ENCODE results near the gene C19orf47. TPM values are rescaled to one million over a fixed set of nuclear protein-coding genes. Genes with fewer than 3 reads are reported as not detected.
"Not testable (repeated sequence)": the region's sequence is repeated elsewhere in the genome, so short reads cannot be mapped to it uniquely, and the experiment has no call there.

The C19orf47 gene
- total RNA-seq, 1 experiment from 2014 or later = 14.9 TPM

DNA sequence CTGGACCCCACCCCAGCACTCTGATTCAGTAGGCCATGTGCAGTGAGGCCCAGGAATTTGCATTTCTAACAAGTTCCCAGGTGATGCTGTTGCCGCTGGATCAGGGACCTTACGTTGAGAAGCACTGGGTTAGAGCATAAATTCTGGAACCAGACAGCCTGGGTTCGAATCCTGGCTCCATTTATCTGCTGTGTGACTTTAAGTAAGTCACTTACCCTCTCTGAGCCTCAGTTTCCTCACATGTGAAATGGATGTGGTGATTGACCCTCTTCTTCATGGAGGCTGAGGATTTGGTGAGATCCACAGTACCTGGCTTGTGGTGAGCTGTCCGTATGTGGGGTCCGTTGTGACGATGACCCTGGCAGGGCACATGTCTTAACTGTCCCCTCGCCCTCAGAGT is 25.9 kb upstream of the C19orf47 start:
- CTCF ChIA-PET = interaction anchor here (0.7 kb wide), 1 partner anchor 70 kb away, joined by 3 read pairs; the partner anchor contains the start of gene SERTAD3
- Mint-ChIP-seq H3K27me3 (ENCODE audit: insufficient read depth, unreplicated experiment) (no peaks in the 10 kb centered on the region), H3K36me3 (ENCODE audit: insufficient read depth, unreplicated experiment) (peaks cover 48% of the 10 kb centered on the region), H3K9me3 (ENCODE audit: unreplicated experiment) (no peaks in the 10 kb centered on the region), H3K4me3 (ENCODE audit: unreplicated experiment) (no peak overlapping the region), H3K27ac (ENCODE audit: low read depth, unreplicated experiment) (peak overlapping the region; percentile 80), H3K4me1 (ENCODE audit: insufficient read depth, unreplicated experiment) (no peaks in the 10 kb centered on the region)
- no TSS peak for BruUV-seq (replicated peaks)
- POLR2A ChIA-PET = no interaction called here
- TF ChIP-seq CTCF (IDR thresholded peaks at IDR 0.05; ENCODE audit: unreplicated experiment) = no peak
- intact Hi-C loops (cut with micrococcal nuclease) = no loop called here
- no peak for DNase-seq (ENCODE audit: unreplicated experiment)

DNA sequence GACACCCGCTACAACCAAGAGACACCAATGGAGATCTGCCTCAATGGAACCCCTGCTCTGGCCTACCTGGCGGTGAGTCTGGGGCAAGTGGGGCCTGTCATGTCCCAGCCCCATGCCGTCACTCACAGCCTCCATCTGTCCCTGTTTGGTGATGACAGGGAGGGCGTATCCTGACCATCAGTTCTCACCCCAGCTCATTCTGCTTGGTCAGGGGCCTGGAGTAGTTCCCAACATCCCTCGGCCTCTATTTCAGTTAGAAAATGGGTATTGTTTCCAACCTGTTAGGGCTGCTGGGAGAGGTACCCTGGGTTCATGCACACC is 23.6 kb upstream of the C19orf47 start:
- no TSS peak for BruUV-seq (replicated peaks)
- no peaks in the 10 kb centered on the region for H3K9me3 Mint-ChIP-seq (ENCODE audit: unreplicated experiment)
- ChIA-PET POLR2A (no interaction called here), CTCF (no interaction called here)
- H3K27ac Mint-ChIP-seq (ENCODE audit: low read depth, unreplicated experiment) = no peak overlapping the region
- no peak overlapping the region for H3K4me3 Mint-ChIP-seq (ENCODE audit: unreplicated experiment)
- intact Hi-C loops (cut with micrococcal nuclease) = no loop called here
- no peak for TF ChIP-seq CTCF (IDR thresholded peaks at IDR 0.05; ENCODE audit: unreplicated experiment)
- DNase-seq (ENCODE audit: unreplicated experiment) = no peak
- H3K4me1 Mint-ChIP-seq (ENCODE audit: insufficient read depth, unreplicated experiment) = no peaks in the 10 kb centered on the region
- H3K36me3 Mint-ChIP-seq (ENCODE audit: insufficient read depth, unreplicated experiment) = peaks cover 48% of the 10 kb centered on the region
- H3K27me3 Mint-ChIP-seq (ENCODE audit: insufficient read depth, unreplicated experiment) = no peaks in the 10 kb centered on the region

DNA sequence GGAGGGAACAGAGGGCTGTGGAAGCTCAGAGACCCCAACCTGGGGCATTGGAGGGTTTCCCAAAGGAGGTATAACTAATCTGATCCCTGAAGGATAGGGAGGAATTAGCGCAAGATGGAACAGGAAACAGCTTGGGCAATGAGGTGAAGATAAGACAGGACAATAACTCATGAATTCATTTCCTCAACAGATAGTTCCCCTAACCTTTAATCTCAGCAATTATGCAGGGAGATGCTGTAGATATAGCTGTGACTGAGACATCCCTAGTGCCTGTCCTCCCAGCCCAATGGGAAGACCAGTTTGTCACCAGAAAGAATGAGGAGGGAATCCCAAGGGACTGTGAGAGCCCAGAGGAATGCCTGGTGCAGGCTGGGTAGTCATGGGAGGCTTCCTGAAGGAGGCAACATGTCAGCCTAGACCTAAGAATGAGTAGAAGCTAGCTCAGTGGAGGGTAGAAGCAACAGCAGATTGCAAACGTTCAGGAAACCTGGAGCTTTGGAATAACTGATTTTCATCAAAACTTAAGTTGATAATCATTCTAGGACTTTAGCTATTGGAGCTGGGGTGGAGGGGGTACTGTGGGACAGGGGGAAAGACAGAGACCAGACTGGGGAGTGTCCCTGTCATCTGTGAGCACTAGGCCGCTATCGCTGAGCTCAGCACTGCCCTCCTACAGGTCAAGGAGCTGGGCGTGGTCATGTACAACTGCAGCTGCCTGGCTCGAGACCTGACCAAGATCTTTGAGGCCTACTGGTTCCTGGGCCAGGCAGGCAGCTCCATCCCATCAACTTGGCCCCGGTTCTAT is 23.0 kb upstream of the C19orf47 start:
- CTCF ChIA-PET = no interaction called here
- no peak for DNase-seq (ENCODE audit: unreplicated experiment)
- Mint-ChIP-seq H3K4me3 (ENCODE audit: unreplicated experiment) (no peak overlapping the region), H3K9me3 (ENCODE audit: unreplicated experiment) (no peaks in the 10 kb centered on the region), H3K36me3 (ENCODE audit: insufficient read depth, unreplicated experiment) (peaks cover 48% of the 10 kb centered on the region), H3K27ac (ENCODE audit: low read depth, unreplicated experiment) (no peak overlapping the region), H3K27me3 (ENCODE audit: insufficient read depth, unreplicated experiment) (no peaks in the 10 kb centered on the region), H3K4me1 (ENCODE audit: insufficient read depth, unreplicated experiment) (no peaks in the 10 kb centered on the region)
- BruUV-seq (replicated peaks) = no TSS peak
- TF ChIP-seq CTCF (IDR thresholded peaks at IDR 0.05; ENCODE audit: unreplicated experiment) = no peak
- POLR2A ChIA-PET = no interaction called here
- intact Hi-C loops (cut with micrococcal nuclease) = no loop called here

GRCh38 chr19:40370253-40370652 is 22.1 kb upstream of the C19orf47 start:
- H3K9me3 Mint-ChIP-seq (ENCODE audit: unreplicated experiment); H3K27ac Mint-ChIP-seq (ENCODE audit: low read depth, unreplicated experiment); CTCF ChIA-PET; H3K4me1 Mint-ChIP-seq (ENCODE audit: insufficient read depth, unreplicated experiment); BruUV-seq (replicated peaks); DNase-seq (ENCODE audit: unreplicated experiment); H3K27me3 Mint-ChIP-seq (ENCODE audit: insufficient read depth, unreplicated experiment); H3K4me3 Mint-ChIP-seq (ENCODE audit: unreplicated experiment); intact Hi-C loops (cut with micrococcal nuclease): not testable (repeated sequence)
- POLR2A ChIA-PET = interaction anchor here (0.6 to 1.0 kb wide), 2 partner anchors 56 to 1417 kb away, joined by 3 read pairs; partner anchors contain the start of gene SERTAD1
- peaks cover 46% of the 10 kb centered on the region for H3K36me3 Mint-ChIP-seq (ENCODE audit: insufficient read depth, unreplicated experiment)

All from MCF 10A (cell line).